HG02973 (cell line): ENCODE results near the gene SPATA31A5.
"Not testable (repeated sequence)": the region's sequence is repeated elsewhere in the genome, so short reads cannot be mapped to it uniquely, and the experiment has no call there.

Experiments used
- ATAC-seq: cut with Tn5 transposase; IDR thresholded peaks from one replicate; pipeline ENCODE4 v1.9.1; 2021; ENCODE audit warnings: moderate library complexity; ENCODE audit not compliant: unreplicated experiment

SPATA31A5 gene

DNA sequence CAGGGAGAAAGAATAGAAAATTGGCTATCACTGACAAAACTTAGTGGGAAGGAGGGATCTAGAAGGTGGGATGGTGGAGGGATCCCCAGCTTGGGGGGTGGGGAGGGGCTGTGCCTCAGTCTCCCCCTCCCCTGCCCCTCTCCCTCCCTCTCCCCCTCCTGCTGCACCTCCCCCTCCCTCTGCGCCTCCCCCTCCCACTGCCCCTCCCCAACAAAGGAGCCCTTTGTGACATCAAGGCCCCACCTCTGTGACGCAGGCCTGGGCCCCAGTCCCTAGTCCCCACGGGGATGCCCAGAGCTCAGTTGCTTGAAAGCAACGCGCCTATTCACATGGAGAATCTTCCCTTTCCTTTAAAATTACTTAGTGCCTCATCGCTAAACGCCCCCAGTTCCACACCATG lies at the start of gene SPATA31A5:
Gene SPATA31A5 (plus strand): TSS at position 301 of the 400 bp plus-strand sequence. CDS start 29 bp downstream, at position 330.
- ATAC-seq = not testable (repeated sequence)

DNA sequence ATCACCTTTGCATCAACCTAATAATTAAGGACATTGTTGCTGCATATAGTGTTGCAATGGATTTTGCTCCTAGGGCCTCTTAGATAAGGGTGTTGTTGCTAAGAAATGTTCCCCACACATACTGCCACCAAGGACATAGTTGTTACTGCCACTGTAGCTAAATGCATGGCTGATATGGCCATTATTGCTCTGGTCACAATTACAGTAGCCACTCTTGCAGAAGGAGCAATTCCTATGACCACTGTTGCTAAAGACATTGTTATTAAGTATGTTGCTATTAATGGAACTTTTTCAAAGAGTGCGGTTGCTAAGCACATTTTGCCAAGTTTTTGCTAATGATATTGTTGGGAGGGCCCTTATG lies 48.8 kb downstream of the SPATA31A5 start:
- ATAC-seq = not testable (repeated sequence)

DNA sequence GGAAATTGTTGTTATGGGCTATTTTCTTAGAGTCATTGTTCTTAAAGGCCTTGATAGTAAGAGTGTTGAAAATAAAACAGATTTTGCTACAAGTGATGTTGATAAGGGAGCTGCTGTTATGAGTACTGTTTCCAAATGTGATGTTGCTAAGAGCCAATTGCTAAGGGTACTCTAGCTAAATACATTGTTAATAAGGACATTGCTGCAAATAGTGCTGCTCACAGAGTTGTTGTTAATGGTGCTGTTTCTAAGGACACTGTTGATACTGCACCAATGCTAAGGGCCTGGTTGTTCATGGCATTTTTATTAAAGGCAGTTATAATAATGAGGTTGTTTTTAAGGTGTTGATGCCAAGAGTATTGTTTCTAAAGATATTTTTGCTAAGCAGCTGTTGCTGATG lies 52.2 kb downstream of the SPATA31A5 start:
- ATAC-seq = not testable (repeated sequence)
